Endothelial cell of umbilical vein (primary cell): ENCODE data around the gene MMP19. TPM values are rescaled to one million over a fixed set of nuclear protein-coding genes. Genes with fewer than 3 reads are reported as not detected.

Source experiments
- BruUV-seq: library from RNA; stranded (reverse); fragments of 400-500 nt; replicated peaks from 2 replicates; lab custom pipeline; 2021; lab: Mats Ljungman, UMichigan
- CTCF ChIA-PET: fragments of 300-600, 350-600 bp; sonication (Branson Sonifier 250); formaldehyde crosslinking; loops from one replicate; lab custom pipeline; 2021; ENCODE audit warnings: antibody characterized with exemption, inconsistent platforms; lab: Charles Lee
- POLR2A ChIA-PET: fragments of 300-600, 350-600 bp; sonication (Branson Sonifier 250); formaldehyde crosslinking; loops from one replicate; lab custom pipeline; 2021; ENCODE audit warnings: antibody characterized with exemption, inconsistent platforms; lab: Charles Lee
- DNase-seq: peaks from one replicate; pipeline ENCODE4 v3.0.0-alpha.2; 2011; ENCODE audit warnings: low read depth, low spot score
- FAIRE-seq: peaks from 2 replicates; lab custom pipeline; 2011; peaks lifted over from hg19 to GRCh38; lab: Jason Lieb, UNC
- H2AFZ ChIP-seq: 2 replicates; pipeline ENCODE4 v1.6.0; 2012; ENCODE audit warnings: low read depth, low read length, control low read depth, inconsistent platforms
- H3K27ac ChIP-seq: 2 replicates; pipeline ENCODE4 v1.5.1; 2011; ENCODE audit warnings: low read depth, mild to moderate bottlenecking, control low read depth, low read length, moderate library complexity; ENCODE audit not compliant: insufficient read depth
- H3K27me3 ChIP-seq, 2 experiments: 2 replicates each; pipeline versions ENCODE4 v1.6.0 to v1.6.1; 2011; ENCODE audit warnings: low read length in 2 of 2, mixed read lengths in 1 of 2; ENCODE audit not compliant: control insufficient read depth in 2 of 2, insufficient read depth in 2 of 2
- H3K36me3 ChIP-seq, 2 experiments: 2 replicates in 1 of 2; 3 replicates in 1 of 2; pipeline ENCODE4 v1.5.1; 2011; ENCODE audit warnings: low read length in 2 of 2, mild to moderate bottlenecking in 1 of 2, moderate library complexity in 1 of 2; ENCODE audit not compliant: control insufficient read depth in 2 of 2, insufficient read depth in 2 of 2; ENCODE audit errors: extremely low read depth in 1 of 2
- H3K4me1 ChIP-seq: 3 replicates; pipeline ENCODE4 v1.5.1; 2011; ENCODE audit warnings: mild to moderate bottlenecking, low read length; ENCODE audit not compliant: control insufficient read depth, insufficient read depth; ENCODE audit errors: extremely low read depth
- H3K4me2 ChIP-seq: 2 replicates; pipeline ENCODE4 v1.6.1; 2011; ENCODE audit warnings: low read length, control low read depth, mixed read lengths; ENCODE audit not compliant: insufficient read depth
- H3K4me3 ChIP-seq, 3 experiments: fragments of 200-600 bp in 1 of 3; sonication (generic), shearing (Covaris generic) in 1 of 3; replicated peaks in 1 of 3; 2 replicates each; pipeline ENCODE4 v1.5.1; 2011 to 2016; ENCODE audit warnings: control low read depth in 3 of 3, low read length in 3 of 3, mild to moderate bottlenecking in 2 of 3, inconsistent platforms in 1 of 3, low read depth in 1 of 3, moderate library complexity in 1 of 3; ENCODE audit not compliant: insufficient read depth in 1 of 3
- H3K79me2 ChIP-seq: 2 replicates; pipeline ENCODE4 v1.6.0; 2012; ENCODE audit warnings: low read length, inconsistent platforms; ENCODE audit not compliant: control insufficient read depth, insufficient read depth
- H3K9ac ChIP-seq: replicated peaks from 2 replicates; pipeline ENCODE3; 2011; ENCODE audit warnings: low read length, control low read depth; ENCODE audit not compliant: insufficient read depth; ENCODE audit errors: extremely low read depth
- H3K9me1 ChIP-seq: replicated peaks from 3 replicates; pipeline ENCODE4 v1.6.0; 2011; ENCODE audit warnings: mild to moderate bottlenecking, low read length; ENCODE audit not compliant: control insufficient read depth, insufficient read depth; ENCODE audit errors: extremely low read depth
- H3K9me3 ChIP-seq: replicated peaks from 2 replicates; pipeline ENCODE4 v1.5.1; 2012; ENCODE audit warnings: low read length, inconsistent platforms; ENCODE audit not compliant: control insufficient read depth, insufficient read depth
- H4K20me1 ChIP-seq: replicated peaks from 2 replicates; pipeline ENCODE3; 2011; ENCODE audit warnings: mild to moderate bottlenecking, low read length; ENCODE audit not compliant: control insufficient read depth, insufficient read depth; ENCODE audit errors: extremely low read depth
- CTCF ChIP-seq, 2 donors: IDR thresholded peaks; 1 replicate in 1 of 2; 2 replicates in 1 of 2; pipeline ENCODE4 v1.5.1; 2011; ENCODE audit warnings: low read length in 2 of 2, mild to moderate bottlenecking in 2 of 2, moderate library complexity in 2 of 2, control low read depth in 1 of 2, inconsistent platforms in 1 of 2, low read depth in 1 of 2; ENCODE audit not compliant: insufficient read depth in 1 of 2; ENCODE audit errors: extremely low read depth in 1 of 2
- EZH2 ChIP-seq: IDR thresholded peaks from 2 replicates; pipeline ENCODE4 v1.6.1; 2012; ENCODE audit warnings: borderline replicate concordance, low read depth, mild to moderate bottlenecking, moderate library complexity, low read length, inconsistent platforms; ENCODE audit not compliant: severe bottlenecking
- FOS ChIP-seq: IDR thresholded peaks from 2 replicates; pipeline ENCODE4 v1.6.1; 2011; ENCODE audit warnings: mild to moderate bottlenecking, low read length, moderate library complexity, borderline replicate concordance; ENCODE audit not compliant: insufficient read depth
- GATA2 ChIP-seq: IDR thresholded peaks from 2 replicates; pipeline ENCODE4 v1.7.0; 2011; ENCODE audit warnings: low read depth, mild to moderate bottlenecking, moderate library complexity, mixed read lengths, low read length; ENCODE audit not compliant: insufficient read length, insufficient read depth
- JUN ChIP-seq: IDR thresholded peaks from 2 replicates; pipeline ENCODE4 v1.6.1; 2011; ENCODE audit warnings: borderline replicate concordance, low read depth; ENCODE audit not compliant: insufficient read length, insufficient read depth
- MAX ChIP-seq: IDR thresholded peaks from 2 replicates; pipeline ENCODE4 v1.6.1; 2011; ENCODE audit not compliant: insufficient read depth, insufficient read length
- MYC ChIP-seq: IDR thresholded peaks from one replicate; pipeline ENCODE4 v1.6.1; 2011; ENCODE audit warnings: mild to moderate bottlenecking, low read depth, low read length
- POLR2A ChIP-seq: IDR thresholded peaks from 2 replicates; pipeline ENCODE4 v1.6.1; 2012; ENCODE audit warnings: low read depth, mild to moderate bottlenecking, control low read depth, low read length
- POLR2AphosphoS5 ChIP-seq: IDR thresholded peaks from 2 replicates; pipeline ENCODE4 v1.6.1; 2012; ENCODE audit warnings: low read depth, mild to moderate bottlenecking, control low read depth, low read length, moderate library complexity; ENCODE audit not compliant: insufficient read depth
- dilution Hi-C: fragments of 300-500 bp; cut with MboI; formaldehyde crosslinking; loops from one replicate; pipeline ENCODE4 v1.15.0; 2019; ENCODE audit warnings: low sequenced_read_pairs; ENCODE audit not compliant: extremely low pct_ligation_motif_present
- intact Hi-C: fragments of 100-400 bp; cut with micrococcal nuclease; formaldehyde crosslinking; loops from one replicate; pipeline ENCODE4 v1.10.0; 2022
- polyA plus RNA-seq, 4 experiments: library from polyadenylated mRNA; depleted of rRNA in 3 of 4; stranded (reverse) in 3 of 4; unstranded in 1 of 4; fragments of >200 nt; gene quantifications; 2 replicates each; pipeline versions ENCODE4 v1.2.1 to v1.2.3, GENCODE V29; 2011 to 2012; ENCODE audit warnings: missing spikeins in 1 of 4
- total RNA-seq: library from RNA; stranded (reverse); gene quantifications from 2 replicates; pipeline ENCODE4 v1.2.3, GENCODE V29; 2021

Gene MMP19
- total and polyA plus RNA-seq, 2 donors (not counting 3 experiments of a cell fraction or from before 2014, with no cell fraction given), result 0.31 to 1.6 TPM

- Histone ChIP-seq H3K79me2 (no peaks in the 10 kb centered on the region), H3K9me3 (no peaks in the 10 kb centered on the region), H3K36me3 (no peaks in the 10 kb centered on the region), H3K9ac (no peak overlapping the region), H3K9me1 (no peaks in the 10 kb centered on the region), H3K4me1 (no peaks in the 10 kb centered on the region), H3K27me3 (peaks cover 0 to 2% of the 10 kb centered on the region in 2 experiments), H3K4me3 (no peak overlapping the region), H3K27ac (no peak overlapping the region), H2AFZ (no peak overlapping the region), H4K20me1 (no peaks in the 10 kb centered on the region), H3K4me2 (no peak overlapping the region)
- CTCF ChIA-PET, result no interaction called here
- no peak for DNase-seq
- POLR2A ChIA-PET, result no interaction called here
- dilution Hi-C loops, result no loop called here
- no peak for TF ChIP-seq EZH2
- TF ChIP-seq MYC, result no peak
- no peak for TF ChIP-seq GATA2
- no peak for TF ChIP-seq POLR2A
- TF ChIP-seq MAX, result no peak
- no peak for TF ChIP-seq FOS
- TF ChIP-seq POLR2AphosphoS5, result no peak
- TF ChIP-seq JUN, result no peak
- no peak for TF ChIP-seq CTCF (IDR thresholded peaks at IDR 0.05; ENCODE audit: extremely low read depth in 1 of 2, insufficient read depth in 1 of 2, low read depth in 1 of 2, low read length in 2 of 2)
- no peak for FAIRE-seq
- no TSS peak for BruUV-seq
- intact Hi-C loops, result no loop called here
These were observed 48.6 kb upstream of the MMP19 start for GRCh38 chr12:55891310-55891709.
